NCI-H345 (cell line): ENCODE data around the gene PSMD14.

ENCODE experiments used
- DNase-seq: peaks from one replicate; lab custom pipeline; 2025; lab: John Stamatoyannopoulos, UW

PSMD14 gene

GRCh38 chr2:161419638-161420190 lies 111.5 kb downstream of the PSMD14 start:
- DNase-seq, result no peak

GRCh38 chr2:161420406-161421074 lies 112.3 kb downstream of the PSMD14 start:
- DNase-seq, result no peak

GRCh38 chr2:161421686-161422085 lies 113.5 kb downstream of the PSMD14 start:
- no peak for DNase-seq

- DNase-seq, result no peak
These were observed 114.7 kb downstream of the PSMD14 start for GRCh38 chr2:161422816-161423403.

- DNase-seq, result no peak
These were observed 115.5 kb downstream of the PSMD14 start for GRCh38 chr2:161423421-161424393.

- DNase-seq, result no peak
These were observed 116.2 kb downstream of the PSMD14 start for GRCh38 chr2:161424394-161424769.

- no peak for DNase-seq
These were observed 116.9 kb downstream of the PSMD14 start for GRCh38 chr2:161424891-161425727.

GRCh38 chr2:161425728-161426454 lies 117.7 kb downstream of the PSMD14 start:
- DNase-seq, result no peak

GRCh38 chr2:161426455-161426921 lies 118.3 kb downstream of the PSMD14 start:
- DNase-seq, result no peak

- DNase-seq, result no peak
These were observed 118.9 kb downstream of the PSMD14 start for GRCh38 chr2:161426922-161427663.

- no peak for DNase-seq
These were observed 119.7 kb downstream of the PSMD14 start for GRCh38 chr2:161427664-161428587.

GRCh38 chr2:161430386-161430785 lies 122.2 kb downstream of the PSMD14 start:
- DNase-seq, result no peak

GRCh38 chr2:161432107-161432506 lies 123.9 kb downstream of the PSMD14 start:
- DNase-seq, result no peak

GRCh38 chr2:161434118-161434517 lies 125.9 kb downstream of the PSMD14 start:
- DNase-seq, result no peak

- no peak for DNase-seq
These were observed 128.2 kb downstream of the PSMD14 start for GRCh38 chr2:161436411-161436810.

GRCh38 chr2:161438598-161438997 lies 130.4 kb downstream of the PSMD14 start:
- DNase-seq, result no peak

GRCh38 chr2:161445097-161445496 lies 136.9 kb downstream of the PSMD14 start:
- no peak for DNase-seq

GRCh38 chr2:161448431-161448830 lies 140.2 kb downstream of the PSMD14 start:
- DNase-seq, result no peak
